NCI-H2029 treated with DMSO at 0.1 percent for 48 hours (cell line): Measurements from ENCODE around the gene ZNF586.
A peak's percentile ranks its signal among the peaks of the same experiment; 100 is the strongest.
"Not testable (repeated sequence)": the region's sequence is repeated elsewhere in the genome, so short reads cannot be mapped to it uniquely, and the experiment has no call there.

Experiments used
- DNase-seq: peaks from one replicate; lab custom pipeline; 2025; lab: John Stamatoyannopoulos, UW

ZNF586 gene

DNA sequence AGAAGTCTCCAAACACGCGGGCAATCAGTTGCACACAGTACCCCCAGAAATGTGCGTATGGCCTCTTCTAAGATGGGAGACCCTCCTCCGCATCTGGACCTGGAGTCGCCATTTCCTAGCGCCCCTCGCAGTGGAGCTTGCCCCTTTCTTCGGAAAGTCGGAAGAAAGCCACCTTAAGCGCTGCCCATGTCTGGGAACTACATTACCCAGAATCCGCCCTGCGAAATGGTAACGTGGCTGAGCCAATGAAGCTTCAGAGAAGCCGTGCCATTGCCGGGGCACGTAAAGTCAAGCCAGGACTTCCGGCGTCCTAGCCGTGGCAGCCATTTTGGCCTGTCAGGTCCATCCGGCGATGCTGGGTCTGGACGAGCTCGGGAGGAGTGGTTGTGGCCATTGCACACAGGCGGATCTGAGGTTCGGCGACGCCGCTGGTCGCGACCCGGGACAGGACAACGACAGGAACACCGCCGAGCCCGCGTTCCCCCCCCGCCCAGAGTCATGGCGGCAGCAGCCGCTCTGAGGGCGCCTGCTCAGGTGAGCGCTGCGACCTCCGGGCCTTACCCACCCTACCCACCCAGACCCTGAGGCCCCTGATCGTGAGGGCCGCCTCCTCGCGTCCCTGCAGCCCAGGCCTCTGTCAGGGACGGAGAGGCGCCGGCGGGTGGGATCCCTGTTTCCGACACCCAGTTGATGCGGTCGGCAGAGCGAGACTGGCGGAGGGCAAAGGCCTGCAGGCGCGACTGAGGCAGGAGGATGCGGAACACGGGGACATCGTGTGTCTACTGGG is at the start of gene ZNF586:
Gene ZNF586, plus strand, starts transcription at position 332 of the 787 bp plus-strand sequence. Its CDS starts 167 bp downstream, at position 499.
- DNase-seq = peak; percentile 61

DNA sequence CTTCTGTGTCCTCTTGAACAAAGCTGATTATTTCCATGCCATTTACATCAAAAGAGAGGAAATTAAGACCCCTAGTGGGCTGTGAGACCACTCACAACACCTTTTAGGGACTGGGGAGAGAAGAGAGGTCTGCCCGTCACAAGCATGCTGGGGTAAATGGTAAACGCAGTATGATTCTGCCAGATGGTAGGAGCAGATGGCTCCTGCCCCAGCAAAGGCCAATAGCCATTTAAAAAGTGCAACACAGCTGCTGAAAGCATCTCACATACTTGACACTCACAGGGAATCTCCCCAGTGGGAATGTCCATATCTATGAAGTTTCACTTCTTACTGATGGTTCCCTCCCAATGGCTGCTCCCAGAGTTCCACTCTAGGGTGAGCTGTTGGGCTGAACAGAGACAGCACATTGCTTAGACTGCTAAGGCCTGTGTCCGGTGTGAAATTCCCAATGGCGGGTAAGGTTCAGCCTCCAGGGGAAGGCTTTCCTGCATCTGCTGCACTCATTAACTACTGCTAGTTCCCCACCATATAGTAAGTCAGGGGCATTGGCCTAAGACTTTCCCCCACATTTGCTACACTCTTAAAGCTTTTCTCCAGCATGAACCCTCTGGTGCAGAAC is 49.5 kb upstream of the ZNF586 start:
- DNase-seq = no peak

DNA sequence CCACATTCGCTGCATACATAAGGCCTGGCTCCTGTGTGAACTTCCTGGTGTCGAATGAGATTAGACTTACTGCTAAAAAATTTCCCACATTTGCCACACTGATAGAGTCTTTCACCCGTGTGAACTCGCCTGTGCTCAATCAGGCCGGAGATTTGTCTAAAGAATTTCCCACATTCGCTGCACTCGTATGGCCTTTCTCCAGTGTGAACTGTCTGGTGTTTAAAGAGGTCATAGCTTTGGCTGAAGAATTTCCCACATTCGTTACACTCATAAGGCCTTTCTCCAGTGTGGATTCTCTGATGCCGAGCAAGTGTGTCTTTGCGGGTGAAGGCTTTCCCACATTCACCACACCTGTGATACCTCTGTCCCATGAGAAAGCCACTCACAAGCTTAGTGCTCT is 48.6 kb upstream of the ZNF586 start:
- DNase-seq = no peak

DNA sequence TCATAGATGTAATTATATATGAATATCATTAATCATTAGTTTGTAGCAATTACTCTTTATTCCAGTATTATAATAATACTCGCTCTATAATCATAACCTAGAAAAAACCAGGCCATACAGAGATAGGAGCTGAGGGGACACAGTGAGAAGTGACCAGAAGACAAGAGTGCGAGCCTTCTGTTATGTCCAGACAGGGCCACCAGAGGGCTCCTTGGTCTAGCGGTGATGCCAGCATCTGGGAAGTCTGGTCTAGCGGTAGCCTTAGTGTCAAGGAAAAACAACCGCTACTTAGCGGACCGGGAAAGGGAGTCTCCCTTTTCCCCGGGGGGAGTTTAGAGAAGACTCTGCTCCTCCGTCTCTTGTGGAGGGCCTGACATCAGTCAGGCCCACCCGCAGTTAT is 31.2 kb upstream of the ZNF586 start:
- peak; percentile 1 for DNase-seq

DNA sequence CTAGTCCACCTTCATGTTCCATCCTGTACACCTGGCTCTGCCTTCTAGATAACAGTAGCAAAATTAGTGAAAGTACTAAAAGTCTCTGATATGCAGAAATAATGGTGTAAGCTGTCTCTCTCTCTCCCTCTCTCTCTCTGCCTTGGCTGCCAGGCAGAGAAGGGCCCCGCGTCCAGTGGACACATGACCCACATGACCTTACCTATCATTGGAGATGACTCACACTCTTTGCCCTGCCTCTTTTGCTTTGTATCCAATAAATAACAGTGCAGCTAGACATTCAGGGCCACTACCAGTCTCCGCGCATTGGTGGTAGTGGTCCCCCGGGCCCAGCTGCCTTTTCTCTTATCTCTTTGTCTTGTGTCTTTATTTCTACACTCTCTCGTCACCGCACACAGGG is 30.7 kb upstream of the ZNF586 start:
- not testable (repeated sequence) for DNase-seq

DNA sequence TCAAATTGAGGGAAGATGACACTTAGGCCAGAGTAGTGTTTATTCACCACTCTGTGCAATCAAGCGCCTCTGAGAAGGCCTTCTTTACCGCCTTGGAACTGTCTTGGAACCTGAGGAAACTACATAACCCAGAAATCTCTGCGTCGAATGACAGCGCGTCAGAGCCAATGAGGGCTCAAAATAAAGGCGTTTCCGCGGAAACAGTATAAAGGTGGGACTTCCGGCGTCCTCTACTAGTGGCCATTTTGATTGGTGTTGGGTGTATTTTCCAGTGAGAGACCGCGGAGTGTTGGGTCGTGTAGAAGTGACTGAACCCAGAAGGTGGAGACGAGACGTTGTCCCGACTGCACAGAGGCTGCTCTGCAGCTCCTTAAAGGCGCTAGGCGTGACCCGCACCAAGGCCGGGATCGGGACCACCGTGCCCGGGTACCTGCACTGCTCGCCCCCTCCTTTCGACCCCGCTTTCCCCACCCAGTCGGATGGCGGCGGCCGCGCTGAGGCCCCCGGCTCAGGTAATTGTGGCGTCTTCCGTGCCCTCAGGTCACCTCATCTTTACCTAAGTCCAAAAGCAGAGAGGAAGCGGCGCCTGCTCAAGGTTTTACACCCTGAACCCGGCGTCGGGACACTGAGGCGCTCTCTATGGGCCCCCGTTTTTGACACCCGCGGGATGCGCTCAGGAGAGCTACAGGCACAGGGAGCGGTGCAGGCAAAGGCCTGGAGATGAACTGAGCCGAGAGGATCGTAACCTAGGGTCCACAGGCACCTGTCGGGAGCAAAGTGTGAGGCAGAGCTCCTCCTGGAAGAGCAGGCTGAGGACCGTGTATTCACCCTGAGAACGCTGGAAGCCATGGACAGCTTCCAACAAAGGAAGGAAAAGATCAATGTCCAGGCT is 22.6 kb upstream of the ZNF586 start, which contains the start of gene ZNF776:
Gene ZNF776, plus strand, starts transcription at position 236 of the 892 bp plus-strand sequence. Its CDS starts 244 bp downstream, at position 480.
- peak; percentile 83 for DNase-seq

DNA sequence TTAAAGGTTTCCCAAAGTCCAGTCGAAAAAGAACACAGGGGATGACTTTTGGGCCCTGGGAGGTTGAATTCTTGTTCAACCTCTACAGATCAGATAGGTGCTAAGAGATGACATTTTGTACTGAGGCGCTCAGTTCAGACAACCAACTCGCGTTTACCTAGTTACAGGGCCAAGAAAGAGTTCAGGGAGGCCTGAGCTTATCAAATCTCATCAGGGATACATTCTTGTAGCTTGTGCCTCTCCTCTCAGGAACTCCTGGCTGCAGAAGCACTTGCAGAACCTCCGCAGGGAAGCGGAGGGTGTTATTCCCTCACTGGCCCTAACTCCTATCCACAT is 22.0 kb upstream of the ZNF586 start:
- DNase-seq = no peak

DNA sequence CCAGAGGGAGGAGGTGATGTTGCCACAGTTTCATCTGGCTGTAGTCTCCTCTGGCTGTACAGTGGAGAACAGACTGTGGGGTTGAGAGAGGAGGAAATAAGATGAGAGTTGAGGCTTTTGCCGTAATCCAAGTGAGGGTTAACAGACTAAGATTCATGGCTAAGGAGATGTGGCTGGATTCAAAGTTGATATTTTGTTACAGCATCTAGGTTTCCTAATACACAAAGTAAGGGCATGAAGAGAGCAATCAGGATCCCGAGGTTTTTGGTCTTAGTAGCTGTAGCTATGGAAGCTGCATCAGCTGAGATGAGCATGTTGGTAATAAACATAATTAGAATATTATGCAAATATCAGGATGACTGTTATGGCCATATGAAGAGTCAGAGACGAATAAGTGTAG is 21.4 kb upstream of the ZNF586 start:
- no peak for DNase-seq

DNA sequence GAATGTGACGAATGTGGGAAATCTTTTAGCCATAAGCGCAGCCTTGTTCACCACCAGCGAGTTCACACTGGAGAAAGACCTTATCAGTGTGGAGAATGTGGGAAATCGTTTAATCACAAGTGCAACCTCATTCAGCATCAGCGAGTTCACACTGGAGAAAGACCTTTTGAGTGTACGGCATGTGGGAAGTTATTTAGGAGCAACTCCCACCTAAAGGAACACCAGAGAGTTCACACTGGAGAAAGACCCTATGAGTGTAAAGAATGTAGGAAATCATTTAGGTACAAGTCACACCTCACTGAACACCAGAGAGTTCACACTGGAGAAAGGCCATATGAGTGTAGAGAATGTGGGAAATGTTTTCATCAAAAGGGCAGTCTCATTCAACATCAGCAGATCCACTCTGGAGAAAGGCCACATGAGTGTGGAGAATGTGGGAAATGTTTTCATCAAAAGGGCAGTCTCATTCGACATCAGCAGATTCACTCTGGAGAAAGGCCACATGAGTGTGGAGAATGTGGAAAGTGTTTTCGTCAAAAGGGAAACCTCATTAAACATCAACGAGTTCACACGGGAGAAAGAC is 15.3 kb upstream of the ZNF586 start:
- no peak for DNase-seq

DNA sequence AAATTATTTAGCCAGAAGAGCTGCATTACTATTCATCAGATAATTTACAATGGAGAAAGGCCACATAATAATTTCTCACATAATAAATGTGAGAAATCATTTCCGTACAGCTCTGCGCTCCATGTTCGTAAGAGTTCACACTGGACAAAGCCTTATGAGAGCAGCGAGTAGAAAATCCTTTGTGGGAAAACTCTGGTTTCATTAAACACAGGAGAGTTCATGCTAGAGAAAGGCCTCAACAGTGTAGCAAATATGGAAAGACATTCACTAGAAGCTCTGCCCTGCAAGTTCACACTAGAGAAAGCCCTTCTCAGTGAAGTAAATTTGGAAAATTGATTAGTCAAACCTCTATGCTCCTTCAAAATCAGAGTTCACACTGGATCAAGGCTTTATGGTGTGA is 14.4 kb upstream of the ZNF586 start:
- DNase-seq = no peak

DNA sequence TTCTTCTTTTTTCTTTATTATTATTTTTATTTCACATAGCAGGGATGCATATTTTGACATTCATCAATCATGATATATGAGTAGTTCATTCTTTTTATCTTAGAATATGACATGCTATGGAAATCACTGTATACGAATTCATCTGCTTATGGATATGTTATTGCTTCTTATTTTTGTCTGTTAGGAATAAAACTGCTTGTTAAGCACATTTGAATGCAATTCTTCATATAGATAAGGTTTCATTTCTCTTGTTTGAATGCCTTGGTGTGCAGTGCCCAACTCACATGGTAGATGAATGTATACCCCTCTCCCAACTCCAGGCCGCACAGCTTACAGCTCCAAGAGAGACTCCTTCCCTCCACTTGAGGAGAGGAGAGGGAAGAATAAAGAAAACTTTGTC is 11.5 kb upstream of the ZNF586 start:
- DNase-seq = no peak

DNA sequence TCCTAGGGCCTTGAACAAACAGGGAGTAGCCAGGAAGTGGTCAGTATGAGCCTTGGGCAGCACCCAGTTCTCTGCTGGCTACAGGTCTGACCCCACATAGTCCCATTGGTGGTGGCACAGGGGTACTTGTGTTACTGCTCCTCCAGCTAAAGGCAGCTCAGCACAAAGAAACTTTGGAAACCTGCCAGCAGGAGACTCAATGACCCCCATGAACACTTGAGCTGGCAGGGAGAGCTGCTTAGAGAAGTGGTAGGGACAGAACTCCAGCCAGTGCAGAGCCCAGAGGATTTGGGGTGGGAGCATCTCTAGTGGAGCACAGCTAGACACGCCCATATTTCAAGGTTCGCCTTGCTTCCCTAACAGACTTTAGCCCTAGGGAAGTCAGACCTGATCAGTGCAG is 10.4 kb upstream of the ZNF586 start:
- DNase-seq = no peak

DNA sequence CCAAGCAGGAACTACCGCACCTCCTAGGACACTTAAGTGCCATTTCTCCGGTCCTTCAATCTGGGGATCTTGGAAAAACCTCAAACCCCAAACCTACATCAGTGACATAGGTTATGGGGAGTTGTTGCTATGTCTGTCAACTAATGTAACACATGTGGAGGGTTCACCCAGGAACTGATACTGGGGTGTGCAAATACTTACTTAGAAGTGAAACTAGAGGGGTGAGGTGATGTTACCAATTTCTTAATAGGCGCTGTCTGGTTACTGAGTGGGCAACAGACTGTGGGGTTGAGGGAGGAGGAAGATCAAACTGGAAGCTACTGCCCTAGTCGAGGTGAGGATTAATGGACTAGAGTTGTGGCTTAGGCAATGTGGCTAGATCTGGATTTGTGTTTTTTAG is 1.9 kb downstream of the ZNF586 start:
- no peak for DNase-seq

DNA sequence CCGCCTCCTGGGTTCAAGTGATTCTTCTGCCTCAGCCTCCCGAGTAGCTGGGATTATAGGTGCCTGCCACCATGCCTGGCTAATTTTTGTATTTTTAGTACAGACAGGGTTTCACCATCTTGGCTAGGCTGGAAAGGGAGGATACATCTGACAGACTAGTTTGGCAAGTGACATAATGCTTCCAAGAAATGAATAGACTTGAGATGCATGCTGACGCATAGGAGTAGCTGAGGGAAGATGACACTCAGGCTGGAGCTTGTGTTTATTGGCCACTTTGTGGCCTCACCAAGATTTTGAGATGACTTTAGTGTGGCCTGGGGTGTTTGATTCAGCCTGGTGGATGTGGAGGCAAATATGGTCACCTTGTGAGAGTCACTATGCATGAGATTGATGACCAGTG is 4.0 kb downstream of the ZNF586 start:
- DNase-seq = no peak

DNA sequence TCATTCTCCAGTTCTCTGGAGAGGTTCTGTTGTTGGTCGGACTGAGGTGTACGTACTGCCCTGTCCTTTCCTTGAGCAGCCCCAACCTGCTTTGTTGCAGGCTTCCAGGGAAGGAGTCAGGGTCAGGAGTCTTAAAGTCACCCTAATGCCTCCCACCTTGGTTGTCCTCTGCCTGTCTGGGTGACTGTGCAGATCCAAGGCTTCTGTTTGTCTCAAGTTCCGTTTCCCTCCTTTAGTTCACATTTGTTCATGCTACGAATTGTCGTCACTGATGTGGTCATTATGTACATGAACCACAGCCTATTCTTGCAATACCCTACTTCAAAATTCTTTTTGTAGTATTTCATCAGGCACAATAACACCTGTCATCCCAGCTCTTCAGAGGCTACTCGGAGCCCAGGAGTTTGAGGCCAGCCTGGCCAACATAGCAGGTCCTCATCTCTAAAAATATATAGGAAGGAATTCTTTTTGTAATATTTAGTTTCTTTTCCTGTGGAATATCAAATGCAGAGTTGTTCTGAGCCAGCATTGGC is 7.4 kb downstream of the ZNF586 start:
- DNase-seq = no peak

DNA sequence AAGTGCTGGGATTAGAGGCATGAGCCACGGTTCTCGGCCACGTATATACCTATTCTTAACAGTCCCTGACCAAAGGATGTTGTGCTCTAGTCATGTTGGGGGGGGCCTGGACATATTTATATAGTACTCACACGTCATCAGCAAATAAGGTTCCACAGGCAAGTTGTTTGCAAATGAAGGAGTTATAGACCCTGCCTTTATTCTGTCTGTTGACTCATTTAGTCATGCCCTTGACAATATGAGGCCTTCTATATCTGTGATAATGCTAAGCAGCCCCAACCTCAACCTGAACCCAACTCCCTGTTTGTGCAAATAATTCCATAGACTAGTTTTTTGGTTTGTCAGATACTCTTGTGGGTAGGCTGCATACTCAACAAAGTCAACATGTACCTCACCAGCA is 8.9 kb downstream of the ZNF586 start:
- no peak for DNase-seq

DNA sequence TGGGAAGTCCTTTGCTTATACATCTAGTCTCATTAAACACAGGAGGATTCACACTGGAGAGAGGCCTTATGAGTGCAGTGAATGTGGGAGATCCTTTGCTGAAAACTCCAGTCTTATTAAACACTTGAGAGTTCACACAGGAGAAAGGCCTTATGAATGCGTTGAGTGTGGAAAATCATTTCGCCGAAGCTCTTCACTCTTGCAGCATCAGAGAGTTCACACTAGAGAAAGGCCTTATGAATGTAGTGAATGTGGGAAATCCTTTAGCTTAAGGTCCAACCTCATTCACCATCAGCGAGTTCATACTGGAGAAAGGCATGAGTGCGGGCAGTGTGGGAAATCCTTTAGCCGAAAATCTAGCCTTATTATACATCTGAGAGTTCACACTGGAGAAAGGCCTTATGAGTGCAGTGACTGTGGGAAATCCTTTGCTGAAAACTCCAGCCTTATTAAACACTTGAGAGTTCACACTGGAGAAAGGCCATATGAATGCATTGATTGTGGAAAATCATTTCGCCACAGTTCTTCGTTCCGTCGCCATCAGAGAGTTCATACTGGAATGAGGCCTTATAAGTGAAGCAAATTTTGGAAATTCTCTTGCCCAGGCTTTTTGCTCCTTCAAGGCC is 9.9 kb downstream of the ZNF586 start:
- DNase-seq = no peak

DNA sequence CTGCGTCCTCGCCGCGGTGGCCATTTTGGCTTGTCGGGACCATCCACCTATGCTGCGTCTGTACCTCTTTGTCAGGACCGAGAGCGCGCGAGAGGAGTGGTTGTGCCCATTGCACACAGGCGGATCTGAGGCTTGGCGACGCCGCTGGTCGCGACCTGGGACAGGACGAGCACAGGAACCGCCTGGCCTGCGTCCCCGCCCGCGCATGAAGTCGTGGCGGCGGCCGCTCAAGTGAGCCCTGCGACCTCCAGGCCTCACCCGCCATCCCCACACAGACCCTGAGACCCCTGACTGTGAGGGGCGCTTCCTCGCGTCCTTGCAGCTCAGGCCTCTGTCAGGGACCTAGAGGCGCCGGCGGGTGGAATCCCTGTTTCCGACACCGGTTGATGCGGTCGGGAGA is 16.8 kb downstream of the ZNF586 start:
- DNase-seq = no peak

DNA sequence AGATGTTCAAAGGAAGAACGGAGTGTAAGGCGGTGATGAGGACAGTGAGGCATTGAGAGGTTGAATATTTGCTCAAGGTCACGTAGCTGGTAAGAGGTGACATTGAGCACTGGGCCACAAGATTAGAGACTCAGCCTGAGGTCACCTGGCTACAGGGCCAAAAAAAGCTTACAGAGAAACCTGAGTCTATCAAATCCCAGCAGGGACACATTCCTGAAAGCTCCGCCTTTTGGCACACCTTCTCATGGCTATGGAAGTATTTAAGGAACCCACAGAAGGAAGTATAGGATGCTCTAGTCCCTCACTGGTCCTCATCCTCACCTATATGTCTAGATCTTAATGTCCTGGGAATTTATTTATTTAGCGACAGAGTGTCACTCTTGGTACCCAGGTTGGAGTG is 17.4 kb downstream of the ZNF586 start:
- no peak for DNase-seq

DNA sequence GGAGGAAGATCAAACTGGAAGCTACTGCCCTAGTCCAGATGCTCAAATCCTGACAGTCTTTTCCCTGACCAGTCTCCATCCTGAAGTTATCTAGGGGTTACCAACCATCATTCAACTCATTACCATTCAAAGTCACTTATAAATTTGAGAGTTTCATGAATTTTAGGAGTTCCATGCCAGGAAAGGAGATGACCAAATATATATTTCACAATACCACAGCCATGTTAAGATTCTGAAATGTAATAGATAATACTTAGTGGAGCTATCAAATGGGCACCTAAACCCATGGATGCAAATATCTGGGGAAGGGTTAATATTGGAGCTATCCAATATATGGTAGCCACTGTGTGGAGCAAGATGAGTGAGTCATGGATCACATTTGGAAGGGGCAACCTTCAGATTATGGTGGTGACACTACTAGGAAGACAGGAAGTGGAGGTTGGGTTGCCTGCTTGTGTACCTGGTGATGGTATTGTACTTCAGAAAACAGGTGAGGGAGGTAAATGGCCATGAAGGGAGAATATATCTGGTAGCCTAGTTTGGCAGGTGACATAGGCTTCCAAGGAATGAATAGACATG is 18.7 kb downstream of the ZNF586 start:
- no peak for DNase-seq

DNA sequence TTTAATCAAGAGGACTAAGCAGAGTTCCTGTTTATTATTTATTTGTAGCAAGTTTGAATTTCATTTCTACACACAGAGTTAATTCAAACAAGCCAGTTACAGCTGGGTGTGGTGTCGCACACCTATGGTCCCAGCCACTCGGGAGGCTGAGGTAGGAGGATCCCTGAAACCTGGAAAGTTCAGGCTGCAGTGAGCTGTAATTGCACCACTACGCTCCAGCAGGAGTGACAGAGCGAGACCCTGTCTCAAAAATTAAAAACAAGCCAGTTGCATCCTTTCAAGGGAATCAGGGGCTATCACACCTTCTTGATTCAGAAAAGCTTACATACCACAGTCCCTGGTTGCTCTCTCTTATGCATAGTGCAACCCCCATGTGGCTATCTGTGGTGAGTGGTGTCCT is 19.8 kb downstream of the ZNF586 start:
- DNase-seq = no peak
